ENCODE measurements around the gene OSGEP.

OSGEP gene

GRCh38 chr14:20461225-20462141 is 6.9 kb upstream of the OSGEP start, which contains the start of gene PIP4P1 (continued):
- no peak for TF ChIP-seq MEIS1 (CRISPR knock-in tag; IDR thresholded peaks at IDR 0.05; ENCODE audit: borderline replicate concordance)
- TF ChIP-seq PBX3 (CRISPR knock-in tag; IDR thresholded peaks at IDR 0.05), result peak; percentile 43; the same call in 1 of the 2 replicates
- TF ChIP-seq ZNF692 (tag by site-specific recombination; IDR thresholded peaks at IDR 0.05), result peak; percentile 74; the same call in 1 of the 2 replicates
- no peak for TF ChIP-seq ZFP41 (tag by site-specific recombination; IDR thresholded peaks at IDR 0.05; ENCODE audit: borderline replicate concordance)
- TF ChIP-seq ZNF585B (tag by site-specific recombination; IDR thresholded peaks at IDR 0.05), result no peak
- TF ChIP-seq ZNF423 (tag by site-specific recombination; IDR thresholded peaks at IDR 0.05), result no peak
- peak; percentile 58; the same call in 1 of the 2 replicates for TF ChIP-seq ZBTB8A (tag by site-specific recombination; IDR thresholded peaks at IDR 0.05)
- TF ChIP-seq ZBTB44 (tag by site-specific recombination; IDR thresholded peaks at IDR 0.05), result no peak
- no peak for TF ChIP-seq MYNN (tag by site-specific recombination; IDR thresholded peaks at IDR 0.05; ENCODE audit: borderline replicate concordance)
- no peak for TF ChIP-seq ZNF223 (tag by site-specific recombination; IDR thresholded peaks at IDR 0.05)
- TF ChIP-seq INSM2 (tag by site-specific recombination; IDR thresholded peaks at IDR 0.05), result peak; percentile 57; the same call in 1 of the 2 replicates
- TF ChIP-seq ZNF132 (tag by site-specific recombination; IDR thresholded peaks at IDR 0.05; ENCODE audit: borderline replicate concordance), result no peak
- TF ChIP-seq ZNF473 (tag by site-specific recombination; IDR thresholded peaks at IDR 0.05), result no peak
- TF ChIP-seq ZNF114 (tag by site-specific recombination; IDR thresholded peaks at IDR 0.05), result no peak
- TF ChIP-seq SP3 (tag by site-specific recombination; IDR thresholded peaks at IDR 0.05), result peak; percentile 85
- no peak for TF ChIP-seq ZNF623 (tag by site-specific recombination; IDR thresholded peaks at IDR 0.05)
- TF ChIP-seq ZNF596 (tag by site-specific recombination; IDR thresholded peaks at IDR 0.05), result no peak
- TF ChIP-seq ZNF664 (tag by site-specific recombination; IDR thresholded peaks at IDR 0.05), result no peak
- TF ChIP-seq ZNF645 (tag by site-specific recombination; IDR thresholded peaks at IDR 0.05), result no peak
- no peak for TF ChIP-seq ZNF529 (tag by site-specific recombination; IDR thresholded peaks at IDR 0.05; ENCODE audit: insufficient replicate concordance)
- peak; percentile 37; the same call in 1 of the 2 replicates for TF ChIP-seq ZNF660 (tag by site-specific recombination; IDR thresholded peaks at IDR 0.05)
- TF ChIP-seq ZBTB7A (tag by site-specific recombination; IDR thresholded peaks at IDR 0.05; ENCODE audit: low read depth), result no peak
- no peak for TF ChIP-seq ZNF658 (tag by site-specific recombination; IDR thresholded peaks at IDR 0.05)
- no peak for TF ChIP-seq ZNF239 (tag by site-specific recombination; IDR thresholded peaks at IDR 0.05)
- TF ChIP-seq OVOL3 (tag by site-specific recombination; IDR thresholded peaks at IDR 0.05), result no peak
- peak; percentile 41; the same call in 1 of the 2 replicates for TF ChIP-seq SP7 (tag by site-specific recombination; IDR thresholded peaks at IDR 0.05)
- peak; percentile 100 for TF ChIP-seq ZNF580 (tag by site-specific recombination; IDR thresholded peaks at IDR 0.05)
- TF ChIP-seq ZSCAN18 (tag by site-specific recombination; IDR thresholded peaks at IDR 0.05), result no peak
